ENCODE results near the gene SLC37A3. TPM values are rescaled to one million over a fixed set of nuclear protein-coding genes. Genes with fewer than 3 reads are reported as not detected.

The SLC37A3 gene
- total and polyA plus RNA-seq, 4 donors, result 7.3 to 30.8 (median 10.6) TPM

GRCh38 chr7:140300243-140301136 lies 97.8 kb downstream of the SLC37A3 start (continued):
- TF ChIP-seq HNF4A (conservative IDR thresholded peaks at IDR 0.05) (no peak), YY1 (IDR thresholded peaks at IDR 0.05) (no peak), GABPA (IDR thresholded peaks at IDR 0.05 in 1 of 2, conservative IDR thresholded peaks at IDR 0.05 in 1 of 2) (no peak), EGR1 (IDR thresholded peaks at IDR 0.05; ENCODE audit: low read depth in 2 of 2) (no peak), RXRA (IDR thresholded peaks at IDR 0.05) (no peak)

GRCh38 chr7:140298213-140298612 lies 100.1 kb downstream of the SLC37A3 start:
- WGBS, result 86% methylated on average over 2 of the region's 2 CpGs
- TF ChIP-seq FOXA1 (IDR thresholded peaks at IDR 0.05), result no peak
- TF ChIP-seq FOXA2 (IDR thresholded peaks at IDR 0.05), result no peak
- TF ChIP-seq REST (IDR thresholded peaks at IDR 0.05), result no peak
- TF ChIP-seq JUND (IDR thresholded peaks at IDR 0.05), result no peak
- no peak for TF ChIP-seq HNF4A (conservative IDR thresholded peaks at IDR 0.05)
- TF ChIP-seq, protein P1, sequence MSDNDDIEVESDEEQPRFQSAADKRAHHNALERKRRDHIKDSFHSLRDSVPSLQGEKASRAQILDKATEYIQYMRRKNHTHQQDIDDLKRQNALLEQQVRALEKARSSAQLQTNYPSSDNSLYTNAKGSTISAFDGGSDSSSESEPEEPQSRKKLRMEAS (IDR thresholded peaks at IDR 0.05), result no peak
- DNase-seq (ENCODE audit: low spot score), result no peak
- Histone ChIP-seq H3K36me3 (ENCODE audit: control insufficient read depth in 4 of 4, insufficient read depth in 3 of 4, low read depth in 1 of 4, low read length in 3 of 4) (no peaks in the 10 kb centered on the region), H3K27ac (ENCODE audit: low read depth in 1 of 2, low read length in 2 of 2) (no peak overlapping the region), H3K27me3 (ENCODE audit: control insufficient read depth in 4 of 4, insufficient read depth in 4 of 4, low read length in 3 of 4) (no peaks in the 10 kb centered on the region), H3K9ac (ENCODE audit: low read depth in 1 of 2, low read length in 2 of 2) (no peak overlapping the region), H3K4me1 (ENCODE audit: control insufficient read depth in 4 of 4, insufficient read depth in 4 of 4, low read length in 3 of 4) (no peaks in the 10 kb centered on the region), H3K4me3 (ENCODE audit: low read depth in 1 of 3, low read length in 3 of 3) (no peak overlapping the region), H3K9me3 (ENCODE audit: control insufficient read depth in 4 of 4, low read length in 3 of 4) (no peaks in the 10 kb centered on the region)

DNA sequence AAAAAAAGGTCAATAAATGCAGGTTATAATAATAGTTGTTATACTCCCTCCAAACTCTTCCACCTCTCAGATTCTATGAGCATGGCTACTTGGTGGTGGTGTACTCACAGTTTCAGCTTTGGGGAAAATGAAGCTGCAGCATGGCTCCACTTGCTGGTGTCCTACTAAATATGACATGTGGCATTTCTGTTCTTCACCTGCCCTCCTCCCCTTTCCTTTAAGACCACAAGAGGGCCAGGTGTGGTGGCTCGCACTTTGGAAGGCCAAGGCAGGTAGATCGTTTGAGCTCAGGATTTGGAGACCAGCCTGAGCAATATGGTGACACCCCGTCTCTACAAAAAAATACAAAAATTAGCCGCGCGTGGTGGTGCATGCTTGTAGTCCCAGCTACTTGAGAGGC lies 101.1 kb downstream of the SLC37A3 start:
- Histone ChIP-seq H3K4me1 (ENCODE audit: control insufficient read depth in 4 of 4, insufficient read depth in 4 of 4, low read length in 3 of 4) (no peaks in the 10 kb centered on the region), H3K36me3 (ENCODE audit: control insufficient read depth in 4 of 4, insufficient read depth in 3 of 4, low read depth in 1 of 4, low read length in 3 of 4) (no peaks in the 10 kb centered on the region), H3K9ac (ENCODE audit: low read depth in 1 of 2, low read length in 2 of 2) (no peak overlapping the region), H3K9me3 (ENCODE audit: control insufficient read depth in 4 of 4, low read length in 3 of 4) (no peaks in the 10 kb centered on the region), H3K27ac (ENCODE audit: low read depth in 1 of 2, low read length in 2 of 2) (no peak overlapping the region), H3K27me3 (ENCODE audit: control insufficient read depth in 4 of 4, insufficient read depth in 4 of 4, low read length in 3 of 4) (no peaks in the 10 kb centered on the region), H3K4me3 (ENCODE audit: low read depth in 1 of 3, low read length in 3 of 3) (no peak overlapping the region)
- DNase-seq (ENCODE audit: low spot score), result no peak
- 94% methylated on average over 6 of the region's 6 CpGs for WGBS
- TF ChIP-seq REST (IDR thresholded peaks at IDR 0.05) (no peak), FOXA1 (IDR thresholded peaks at IDR 0.05) (no peak), JUND (IDR thresholded peaks at IDR 0.05) (no peak), ATF3 (IDR thresholded peaks at IDR 0.05) (no peak), GABPA (IDR thresholded peaks at IDR 0.05 in 1 of 2, conservative IDR thresholded peaks at IDR 0.05 in 1 of 2) (no peak), RAD21 (IDR thresholded peaks at IDR 0.05) (no peak), HNF4A (conservative IDR thresholded peaks at IDR 0.05) (no peak), TAF1 (conservative IDR thresholded peaks at IDR 0.05) (no peak), RXRA (IDR thresholded peaks at IDR 0.05) (no peak), FOXA2 (IDR thresholded peaks at IDR 0.05) (no peak), HNF4G (IDR thresholded peaks at IDR 0.05) (no peak)
- TF ChIP-seq, protein P2, sequence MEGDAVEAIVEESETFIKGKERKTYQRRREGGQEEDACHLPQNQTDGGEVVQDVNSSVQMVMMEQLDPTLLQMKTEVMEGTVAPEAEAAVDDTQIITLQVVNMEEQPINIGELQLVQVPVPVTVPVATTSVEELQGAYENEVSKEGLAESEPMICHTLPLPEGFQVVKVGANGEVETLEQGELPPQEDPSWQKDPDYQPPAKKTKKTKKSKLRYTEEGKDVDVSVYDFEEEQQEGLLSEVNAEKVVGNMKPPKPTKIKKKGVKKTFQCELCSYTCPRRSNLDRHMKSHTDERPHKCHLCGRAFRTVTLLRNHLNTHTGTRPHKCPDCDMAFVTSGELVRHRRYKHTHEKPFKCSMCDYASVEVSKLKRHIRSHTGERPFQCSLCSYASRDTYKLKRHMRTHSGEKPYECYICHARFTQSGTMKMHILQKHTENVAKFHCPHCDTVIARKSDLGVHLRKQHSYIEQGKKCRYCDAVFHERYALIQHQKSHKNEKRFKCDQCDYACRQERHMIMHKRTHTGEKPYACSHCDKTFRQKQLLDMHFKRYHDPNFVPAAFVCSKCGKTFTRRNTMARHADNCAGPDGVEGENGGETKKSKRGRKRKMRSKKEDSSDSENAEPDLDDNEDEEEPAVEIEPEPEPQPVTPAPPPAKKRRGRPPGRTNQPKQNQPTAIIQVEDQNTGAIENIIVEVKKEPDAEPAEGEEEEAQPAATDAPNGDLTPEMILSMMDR (IDR thresholded peaks at IDR 0.05; ENCODE audit: low read depth, low read length, missing input control), result no peak
- TF ChIP-seq, protein P1 (IDR thresholded peaks at IDR 0.05), result no peak
